Bone marrow (tissue), 2 donors: ENCODE data around the gene ZMYND10.
A peak's percentile ranks its signal among the peaks of the same experiment; 100 is the strongest.

ENCODE experiments used
- DNase-seq, 2 donors: peaks; one replicate each; lab custom pipeline; 2025; lab: John Stamatoyannopoulos, UW

ZMYND10 gene

DNA sequence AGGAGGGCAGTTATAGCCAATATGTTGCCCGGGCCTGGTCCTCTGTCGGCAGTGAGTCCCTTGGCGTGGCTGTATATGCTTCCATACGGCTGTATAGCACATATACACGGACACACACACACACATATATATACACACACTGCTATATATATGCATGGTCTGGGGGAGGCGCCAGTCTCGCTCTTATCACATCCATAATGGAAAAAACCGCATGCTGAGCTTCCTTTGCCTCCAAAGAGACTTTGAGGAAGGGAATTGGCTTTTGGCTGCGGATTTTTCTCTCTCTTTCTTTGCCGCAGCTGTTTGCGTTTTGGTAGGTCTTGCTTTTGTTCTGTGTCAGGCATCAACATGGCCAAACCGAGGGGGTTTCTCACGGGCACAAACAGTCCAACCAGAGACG lies 25.1 kb upstream of the ZMYND10 start:
- DNase-seq, result no peak

DNA sequence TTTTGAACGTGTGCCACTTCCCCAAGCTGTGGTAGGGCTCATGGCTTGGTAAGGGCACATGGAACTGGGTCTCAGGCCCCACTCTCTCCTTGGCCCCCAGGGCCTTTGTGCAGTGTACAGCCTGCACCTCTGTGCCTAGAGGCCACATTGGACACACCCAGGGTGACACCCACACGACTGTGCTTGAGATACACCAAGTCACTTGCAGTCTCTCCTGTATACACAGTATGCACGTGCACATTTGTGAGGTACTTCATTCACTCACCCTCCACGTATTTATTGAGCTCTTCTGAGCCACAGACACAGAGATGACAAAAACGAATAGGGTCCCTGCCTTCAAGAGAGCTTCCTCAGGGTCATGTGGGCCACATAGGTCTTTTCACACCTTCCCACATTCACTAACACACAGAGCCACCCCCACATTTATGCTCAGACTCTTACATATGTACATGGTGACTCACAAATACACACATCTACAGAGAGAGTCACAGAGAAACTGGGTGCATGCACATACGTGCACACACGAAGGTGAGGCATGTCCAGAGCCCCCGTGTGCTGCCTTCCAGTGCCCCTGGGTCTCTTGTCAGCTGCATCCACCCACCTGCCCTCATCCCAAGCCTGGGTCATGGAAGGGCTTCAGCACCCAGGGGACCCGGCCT lies 23.6 kb upstream of the ZMYND10 start:
- no peak for DNase-seq

DNA sequence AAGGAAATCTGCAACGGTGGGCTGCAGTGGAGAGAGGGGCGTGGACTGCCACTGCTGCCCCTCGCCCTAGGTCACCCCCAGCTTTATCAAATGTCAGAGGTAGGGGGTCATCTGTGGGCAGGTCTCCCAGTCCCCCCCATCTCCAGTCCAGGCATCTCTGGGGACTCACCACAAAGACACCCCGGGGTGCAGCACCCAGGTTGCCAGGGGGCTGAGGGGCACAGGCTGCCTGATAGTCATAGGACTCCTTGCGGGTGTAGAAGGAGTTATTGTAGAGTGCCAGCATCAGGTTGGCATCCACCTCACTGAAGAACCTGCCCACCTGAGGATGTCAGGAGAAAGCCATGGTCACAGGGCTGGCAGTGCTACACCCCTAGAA lies 20.3 kb upstream of the ZMYND10 start:
- no peak for DNase-seq

DNA sequence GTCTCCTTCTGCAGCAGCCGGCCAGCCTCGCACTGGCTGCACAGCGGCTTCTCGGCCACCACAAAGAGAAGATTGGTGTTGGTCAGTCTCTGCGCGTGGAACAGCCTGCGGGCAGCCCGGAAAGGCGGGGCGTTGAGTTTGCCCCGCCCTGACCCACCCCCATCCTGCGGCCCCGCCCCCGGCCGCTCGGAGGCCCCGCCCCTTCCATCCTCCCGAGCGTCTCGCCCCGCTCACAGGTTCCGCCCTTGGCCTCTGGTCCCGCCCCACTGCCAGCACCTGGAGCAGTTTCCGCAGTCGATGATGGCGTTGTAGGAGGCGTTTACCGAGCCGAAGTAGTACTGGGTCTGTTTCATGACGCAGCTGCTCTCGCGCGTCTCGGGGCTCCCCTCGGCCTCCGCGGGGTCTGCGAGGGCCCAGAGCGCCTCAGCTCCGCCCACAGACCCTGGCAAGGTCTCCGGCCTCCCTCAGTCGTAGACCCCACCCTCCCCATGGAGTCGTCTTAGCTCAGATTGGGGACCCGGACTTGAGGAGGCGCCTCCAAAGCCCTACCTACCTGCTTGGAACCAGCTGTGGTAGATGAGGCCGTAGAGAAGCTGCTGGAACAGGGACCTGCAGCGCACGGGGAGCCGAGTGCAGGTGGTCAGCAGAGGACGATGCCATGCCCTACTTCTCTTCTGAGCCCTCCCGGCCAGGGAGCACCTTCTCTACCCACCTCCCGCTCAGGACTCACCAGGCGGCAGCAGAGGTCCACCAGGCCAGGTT lies 19.7 kb upstream of the ZMYND10 start:
- peak; percentile 46 to 66 for DNase-seq

DNA sequence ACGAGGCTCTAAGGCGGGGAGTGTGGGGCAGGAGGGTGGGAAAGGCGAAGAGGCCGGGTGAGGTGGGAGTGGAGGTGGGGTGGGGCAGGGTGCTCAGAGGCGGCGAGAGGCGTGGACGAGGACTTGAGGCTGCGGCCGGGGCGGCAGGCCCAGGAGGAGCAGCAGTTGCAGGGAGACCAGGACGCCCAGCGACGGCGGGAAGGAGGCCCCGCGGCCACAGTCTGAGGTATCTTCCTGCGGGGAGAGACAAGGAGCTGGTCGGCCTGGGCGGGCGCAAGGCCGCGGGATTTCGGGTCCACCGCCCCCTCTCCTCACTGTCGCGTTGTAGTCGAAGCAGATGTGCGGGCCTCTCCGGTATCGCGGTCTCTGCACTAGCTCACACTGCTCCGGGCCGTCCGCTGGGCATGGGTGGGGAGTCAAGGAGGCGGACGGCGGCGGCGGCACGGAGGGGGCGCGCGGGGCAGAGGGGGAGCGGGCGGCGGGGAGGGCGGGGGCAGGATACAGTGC lies 19.1 kb upstream of the ZMYND10 start:
- DNase-seq, result no peak

DNA sequence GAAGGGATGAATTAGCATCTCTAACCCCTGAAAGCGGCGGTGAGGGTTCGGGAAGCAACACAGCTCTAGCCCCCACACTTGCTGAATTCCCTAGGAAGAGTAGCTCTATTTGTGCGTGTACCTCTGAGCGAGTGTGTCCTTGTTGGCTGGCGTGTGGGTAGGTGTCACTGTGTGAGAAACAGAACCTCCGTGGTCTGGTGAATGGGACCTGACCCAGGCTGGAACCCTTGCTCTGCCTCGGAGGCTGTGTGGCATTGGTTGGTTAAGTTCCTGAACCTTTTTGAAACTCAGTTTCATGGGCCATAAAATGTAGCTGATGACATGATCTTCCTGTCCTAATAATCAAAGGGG lies 14.2 kb upstream of the ZMYND10 start:
- no peak for DNase-seq

DNA sequence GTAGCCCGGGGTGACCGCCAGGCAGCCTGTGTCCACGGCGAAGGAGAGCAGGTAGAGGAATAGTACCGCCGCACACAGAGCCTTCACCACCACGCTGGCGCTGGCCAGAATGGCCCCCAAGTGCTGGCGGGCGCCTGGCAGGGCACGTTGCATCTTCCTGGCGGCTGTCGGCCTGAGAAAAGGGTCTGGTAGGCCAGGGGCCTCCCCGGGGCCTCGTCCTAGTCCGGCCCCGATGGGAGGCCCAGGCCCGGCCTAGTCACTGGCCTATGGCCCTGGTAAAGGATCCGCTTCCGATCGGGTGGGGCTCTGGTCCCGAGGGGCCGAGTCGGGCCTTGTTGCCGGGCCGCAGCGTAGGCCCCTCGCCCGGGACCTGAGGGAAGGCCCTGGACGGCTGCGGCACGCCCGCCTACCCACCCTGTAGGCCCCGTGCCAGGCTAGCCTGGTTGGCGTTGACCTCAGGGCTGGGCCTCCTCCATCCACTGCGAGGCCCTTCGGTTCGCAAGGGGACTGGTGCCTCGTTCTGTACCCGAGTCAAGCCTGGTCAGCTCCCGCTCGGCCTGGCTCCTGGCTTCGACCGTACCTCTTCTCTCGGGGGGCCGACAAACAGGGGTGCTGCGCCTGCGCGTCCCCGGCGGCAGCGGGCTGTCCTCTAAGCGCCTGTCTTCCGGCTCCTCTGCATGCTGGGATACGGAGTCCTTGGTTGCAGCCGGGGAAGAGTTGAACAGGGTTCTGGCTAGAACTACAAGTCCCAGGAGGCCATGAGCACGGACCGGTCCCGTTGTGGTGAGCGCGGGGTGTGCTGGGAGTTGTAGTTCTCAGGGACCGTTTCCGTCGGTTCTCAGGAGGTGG lies 13.6 kb upstream of the ZMYND10 start, which contains the start of gene TMEM115:
Gene TMEM115, minus strand, starts transcription at position 611 of the 849 bp plus-strand sequence. Its CDS starts 458 bp downstream, at position 153.
- DNase-seq, result peak; percentile 64 to 97

DNA sequence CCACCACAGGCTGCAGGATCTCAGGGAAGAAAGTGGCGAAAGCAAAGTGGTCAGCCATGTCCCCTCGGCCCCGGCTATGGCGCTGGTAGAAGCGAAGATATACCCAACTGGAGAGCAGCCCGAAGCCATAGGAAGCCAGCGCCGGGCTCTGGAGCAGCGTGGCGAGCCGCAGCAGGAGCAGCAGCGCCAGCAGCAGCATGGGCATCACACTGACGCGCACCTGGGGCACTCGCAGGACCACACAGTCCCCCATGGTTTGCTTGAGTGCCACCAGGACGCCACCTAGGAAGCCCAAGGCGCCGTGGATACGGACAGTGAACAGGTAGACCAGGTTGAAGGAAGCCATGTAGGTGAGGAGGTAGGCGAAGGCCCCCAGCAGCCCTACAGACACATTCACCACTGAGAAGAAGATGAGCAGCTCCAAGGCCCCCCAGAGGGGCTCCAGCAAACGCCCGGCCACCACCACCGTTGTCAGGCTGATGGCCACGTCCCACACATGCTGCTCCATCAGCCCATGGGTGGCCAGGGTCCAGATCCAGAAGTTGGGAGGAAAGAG lies 12.9 kb upstream of the ZMYND10 start:
- DNase-seq, result no peak

DNA sequence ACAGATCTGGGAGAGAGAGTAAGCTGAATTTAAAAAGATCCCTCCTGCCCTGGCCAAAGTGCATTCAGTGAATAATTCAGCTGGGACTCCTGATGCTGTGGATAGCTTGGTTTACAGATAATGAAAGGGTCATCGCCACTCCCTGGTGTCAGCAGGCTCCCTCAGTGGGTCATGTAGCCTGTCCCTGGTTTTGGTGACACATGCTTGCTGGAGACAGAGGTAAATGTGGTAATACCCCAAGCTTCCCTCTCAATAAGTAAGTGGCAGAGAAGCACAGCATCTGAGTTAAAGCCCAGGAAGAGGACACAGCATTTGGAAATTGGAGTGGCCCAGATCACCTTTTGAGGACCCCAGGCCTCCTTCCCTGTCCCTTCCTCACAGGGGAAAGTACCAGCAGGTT lies 11.9 kb upstream of the ZMYND10 start:
- DNase-seq, result no peak

DNA sequence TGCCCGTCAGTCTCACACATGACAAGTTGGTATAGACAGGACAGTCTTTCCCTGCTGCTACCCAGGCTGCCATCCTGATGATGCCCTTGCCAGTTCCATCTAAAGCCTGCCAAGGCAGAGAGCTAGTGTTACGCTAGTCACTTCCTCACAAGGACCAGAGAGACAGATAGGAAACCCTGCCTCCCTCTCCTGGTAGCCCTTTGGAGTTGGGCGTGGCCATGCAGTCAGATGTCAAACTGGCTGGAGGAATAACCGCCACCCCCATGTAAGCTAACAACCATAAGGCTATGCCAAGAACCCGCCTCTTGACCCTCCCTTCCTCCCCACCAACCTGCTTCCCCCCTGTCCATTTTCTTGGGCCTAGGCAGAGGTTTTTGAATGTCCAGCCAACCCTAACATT lies 11.0 kb upstream of the ZMYND10 start:
- DNase-seq, result no peak

DNA sequence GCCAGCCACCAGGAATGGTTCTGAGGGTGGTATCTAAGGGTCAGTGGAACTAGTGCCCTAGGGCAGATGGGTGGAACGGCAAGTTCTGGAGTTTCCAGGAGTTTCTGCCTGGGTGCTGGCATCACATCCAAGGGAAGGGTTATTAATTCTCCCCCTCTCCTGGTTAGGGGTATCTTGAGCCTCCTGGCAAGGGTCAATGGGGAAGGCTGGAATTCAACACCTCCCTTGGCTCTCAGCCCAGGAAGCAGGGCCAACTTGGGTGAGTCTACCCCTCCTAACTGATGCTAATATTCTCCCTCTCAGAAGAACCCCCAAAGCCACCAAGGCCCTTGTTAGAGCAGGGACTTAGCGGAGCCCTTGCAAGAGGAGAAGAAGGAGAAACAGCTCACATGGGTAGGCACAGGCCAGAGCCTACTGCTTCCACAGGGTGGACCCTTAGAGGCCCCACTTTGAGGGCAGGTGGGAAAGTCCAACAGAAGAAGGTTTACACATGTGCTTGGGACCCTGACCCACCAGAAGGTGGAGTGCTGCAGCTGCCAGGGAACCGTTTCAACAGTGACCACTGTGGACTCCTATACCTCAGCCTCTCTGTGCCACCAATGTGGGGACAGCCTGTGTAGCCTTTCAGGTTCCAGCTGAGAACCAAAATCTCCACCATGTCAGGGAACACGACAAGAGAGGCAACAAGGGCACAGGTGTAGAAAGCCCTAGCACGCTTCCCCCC lies 10.5 kb upstream of the ZMYND10 start:
- no peak for DNase-seq

DNA sequence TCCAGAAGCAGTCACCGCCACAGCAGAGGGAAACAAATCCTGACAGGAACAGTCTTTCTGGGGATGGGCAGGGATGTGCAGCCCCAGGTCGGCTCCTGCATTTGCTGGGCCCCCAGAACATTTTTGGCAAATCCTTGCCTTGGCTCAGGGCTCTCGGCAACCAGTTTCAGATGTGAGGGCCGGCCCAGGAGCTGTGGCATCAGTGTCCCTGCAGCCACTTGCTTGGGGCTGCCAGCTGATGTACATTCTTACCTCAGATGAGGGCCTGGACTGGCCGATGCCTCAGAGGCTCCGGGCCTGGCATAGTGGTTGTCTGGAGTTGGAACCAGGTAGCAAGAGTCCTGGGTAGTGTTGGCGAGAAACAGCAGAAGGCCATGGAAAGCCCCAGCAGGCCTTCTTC lies 9.3 kb upstream of the ZMYND10 start:
- no peak for DNase-seq

DNA sequence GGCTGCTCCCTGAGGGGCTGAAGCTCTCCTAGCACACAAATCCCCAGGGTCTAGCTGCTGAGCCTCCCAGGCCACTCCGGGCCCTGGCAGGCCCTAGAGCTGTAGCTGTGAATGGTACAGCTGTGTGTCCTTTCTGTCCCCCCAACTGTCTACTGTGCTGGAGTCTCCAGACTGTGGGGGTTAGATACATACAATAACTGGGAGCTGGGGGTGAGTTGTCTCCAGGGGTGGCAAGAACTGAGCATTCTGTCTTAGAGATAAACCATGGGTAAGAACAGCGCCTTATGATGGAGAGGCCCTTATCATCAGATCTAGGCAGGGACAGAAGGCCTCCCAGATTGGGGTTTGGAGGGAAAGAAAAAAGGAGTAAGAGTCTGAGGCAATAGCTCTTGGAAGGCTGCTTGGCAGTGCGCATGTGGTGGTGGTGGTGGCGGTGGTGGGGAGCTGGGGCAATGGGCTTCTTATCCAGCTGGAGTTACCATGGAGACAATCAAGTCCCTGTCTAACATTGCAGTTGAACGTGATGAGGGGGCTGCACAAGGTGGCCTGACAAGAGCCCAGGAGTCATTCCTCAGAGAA lies 8.7 kb upstream of the ZMYND10 start:
- no peak for DNase-seq

DNA sequence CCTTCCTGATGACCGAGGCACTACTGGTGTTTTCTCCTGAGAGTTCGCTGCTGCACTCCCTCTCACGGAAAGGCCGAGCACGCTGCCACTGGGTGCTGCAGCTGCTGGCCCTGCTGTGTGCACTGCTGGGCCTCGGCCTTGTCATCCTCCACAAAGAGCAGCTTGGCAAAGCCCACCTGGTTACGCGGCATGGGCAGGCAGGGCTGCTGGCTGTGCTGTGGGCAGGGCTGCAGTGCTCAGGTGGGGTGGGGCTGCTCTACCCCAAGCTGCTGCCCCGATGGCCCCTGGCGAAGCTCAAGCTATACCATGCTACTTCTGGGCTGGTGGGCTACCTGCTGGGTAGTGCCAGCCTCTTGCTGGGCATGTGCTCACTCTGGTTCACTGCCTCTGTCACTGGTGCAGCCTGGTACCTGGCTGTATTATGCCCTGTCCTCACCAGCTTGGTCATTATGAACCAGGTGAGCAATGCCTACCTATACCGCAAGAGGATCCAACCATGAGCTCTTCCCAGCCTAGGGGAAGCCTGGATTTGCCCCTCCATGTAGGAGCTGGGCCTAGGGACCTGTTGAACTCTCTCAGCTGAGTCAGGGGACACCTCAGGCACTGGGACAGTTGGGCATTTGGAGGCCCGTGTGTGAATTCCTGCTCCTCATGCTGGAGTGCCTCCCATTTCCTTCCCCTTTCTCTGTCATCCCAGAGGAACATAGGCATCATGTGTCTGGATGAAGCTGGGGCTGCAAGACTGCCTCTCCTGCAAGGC lies 7.9 kb upstream of the ZMYND10 start:
- DNase-seq, result no peak

DNA sequence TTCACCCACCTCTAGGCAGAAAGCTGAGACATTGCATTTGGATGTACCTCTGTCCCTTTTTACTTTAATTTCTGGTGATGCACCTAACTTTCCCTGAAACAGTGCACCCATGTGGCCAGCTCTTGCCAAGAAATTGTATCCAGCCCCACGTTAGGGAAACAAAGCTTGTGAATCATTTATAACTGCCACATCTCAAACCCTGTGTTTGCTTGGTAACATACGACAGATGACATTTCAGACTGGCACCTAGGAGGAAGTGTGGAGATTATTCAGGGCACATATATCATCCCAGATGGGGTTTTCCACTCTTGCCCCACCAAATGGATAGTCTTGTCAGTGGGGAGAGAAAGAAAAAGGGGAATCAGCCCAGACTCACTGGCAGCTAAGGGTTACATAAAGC lies 7.2 kb upstream of the ZMYND10 start:
- DNase-seq, result peak in 1 of 2 donors; percentile 49

DNA sequence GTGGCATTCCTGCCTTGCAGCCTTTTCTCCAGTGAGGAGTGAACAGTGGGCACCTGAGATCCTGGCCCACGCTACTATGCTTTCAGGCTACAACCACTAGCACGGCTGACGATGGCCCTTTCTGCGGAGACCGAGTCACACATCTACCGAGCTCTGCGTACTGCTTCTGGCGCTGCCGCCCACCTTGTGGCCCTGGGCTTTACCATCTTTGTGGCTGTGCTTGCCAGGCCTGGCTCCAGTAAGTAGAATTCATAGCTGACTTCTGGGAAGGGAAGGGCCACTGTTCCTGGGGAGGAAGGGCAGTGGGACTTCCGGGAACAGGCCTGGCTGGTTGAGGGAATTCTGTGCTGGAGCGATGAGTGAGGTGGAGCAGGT lies 5.8 kb upstream of the ZMYND10 start:
- no peak for DNase-seq

DNA sequence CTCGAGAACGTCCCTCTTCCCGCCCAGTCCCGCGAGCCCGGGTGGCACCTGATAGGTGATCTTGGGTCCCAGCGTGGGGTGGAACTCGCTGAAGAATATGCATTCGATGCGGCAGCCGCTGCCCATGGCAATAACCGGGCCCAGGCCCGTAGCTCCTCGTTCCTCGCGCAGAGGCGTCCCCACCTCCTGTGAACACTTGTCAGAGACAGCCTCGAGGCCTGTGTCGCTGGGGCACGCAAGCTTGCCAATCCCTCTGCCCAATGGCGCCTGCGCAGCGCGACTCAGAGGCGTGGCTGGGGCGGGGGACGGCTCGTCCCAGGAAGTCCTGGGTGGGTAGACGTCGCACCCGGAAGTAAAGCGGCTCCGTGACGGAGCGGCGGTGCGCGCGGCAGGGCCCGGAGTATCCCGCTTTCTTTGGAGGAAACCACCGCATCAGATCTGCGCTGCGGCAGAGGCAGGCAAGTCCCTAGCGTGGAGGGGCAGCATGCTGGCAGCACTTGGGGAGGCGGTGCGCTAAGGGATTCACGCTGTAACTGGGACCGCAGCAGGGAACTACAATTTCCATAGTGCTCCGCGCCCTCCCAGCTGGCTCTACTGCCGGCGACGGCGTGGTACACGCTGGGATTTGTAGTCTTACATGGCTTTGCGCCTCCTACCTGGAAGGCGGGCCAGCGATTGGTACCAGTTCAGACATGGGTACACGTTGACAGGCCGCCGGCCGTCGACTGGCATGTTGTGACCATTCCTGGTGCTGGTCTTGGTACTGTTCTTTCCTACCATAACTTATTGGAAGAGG lies 5.2 kb upstream of the ZMYND10 start, which contains the start of the genes CYB561D2 and NPRL2:
Gene CYB561D2, plus strand, starts transcription at position 336 of the 796 bp plus-strand sequence. CDS start 572 bp downstream, outside the sequence.
Gene NPRL2, minus strand, starts transcription at position 249 of the 796 bp plus-strand sequence. Its CDS starts 123 bp downstream, at position 126.
- DNase-seq, result peak; percentile 87 to 96

DNA sequence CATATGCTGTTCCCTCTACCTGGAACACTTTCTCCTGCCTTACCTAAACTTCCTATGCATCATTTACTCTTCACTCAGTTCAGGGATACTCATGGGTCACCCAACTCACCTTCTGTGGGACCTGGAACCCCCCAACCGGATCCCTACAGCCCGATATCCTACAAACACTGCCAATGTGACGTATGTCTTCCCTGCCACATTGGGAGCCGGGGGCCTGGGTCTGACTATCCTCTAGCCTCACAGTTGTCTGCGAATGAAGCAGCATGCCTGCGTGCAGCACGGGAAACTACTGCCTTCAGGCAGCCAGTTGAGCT lies 4.6 kb upstream of the ZMYND10 start:
- DNase-seq, result no peak

DNA sequence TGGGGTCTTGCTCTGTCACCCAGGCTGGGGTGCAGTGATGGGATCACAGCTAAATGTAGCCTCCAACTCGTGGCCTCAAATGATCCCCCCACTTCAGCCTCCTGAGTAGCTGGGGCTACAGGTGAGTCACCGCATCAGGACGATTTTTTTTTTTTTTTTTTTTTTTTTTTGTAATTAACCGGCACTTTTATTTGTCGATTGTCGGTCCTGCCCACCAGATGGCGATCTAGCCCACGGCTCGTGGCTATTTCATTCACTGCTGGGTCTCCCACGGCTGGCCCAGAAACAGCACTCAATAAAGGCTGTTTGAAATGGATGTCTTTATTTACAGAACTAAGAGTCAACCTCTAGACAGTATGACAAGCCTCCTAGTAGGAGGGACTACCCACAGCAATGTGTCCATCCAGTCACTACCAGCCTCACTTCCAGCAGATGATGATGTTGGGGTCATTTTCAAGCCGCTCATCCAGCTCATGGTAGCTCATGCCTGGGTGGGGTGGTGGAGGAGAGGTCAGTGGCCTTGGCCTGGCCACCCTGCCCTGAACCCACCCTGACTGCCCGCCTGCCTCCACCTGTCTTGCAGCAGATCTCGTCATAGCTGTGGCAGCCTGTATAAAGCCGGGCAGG lies 1.8 kb upstream of the ZMYND10 start:
- DNase-seq, result peak; percentile 33 to 62
